Measurements from ENCODE around the gene HEATR5A. TPM values are rescaled to one million over a fixed set of nuclear protein-coding genes. Genes with fewer than 3 reads are reported as not detected.
"Not testable (repeated sequence)": the region's sequence is repeated elsewhere in the genome, so short reads cannot be mapped to it uniquely, and the experiment has no call there.

HEATR5A gene
- polyA plus RNA-seq, 1 donor (not counting 4 experiments of a cell fraction or from before 2014, with no cell fraction given), result 16.7 TPM

GRCh38 chr14:31380106-31380505 is 40.2 kb downstream of the HEATR5A start:
- FAIRE-seq, result no peak
- Histone ChIP-seq H3K9me1 (ENCODE audit: control insufficient read depth, extremely low read depth, insufficient read depth, low read length) (no peaks in the 10 kb centered on the region), H3K4me1 (ENCODE audit: control insufficient read depth, extremely low read depth, insufficient read depth, low read length) (no peaks in the 10 kb centered on the region), H3K79me2 (ENCODE audit: control insufficient read depth, insufficient read depth, low read length) (no peaks in the 10 kb centered on the region), H2AFZ (ENCODE audit: control insufficient read depth, low read length) (no peak overlapping the region), H3K27ac (ENCODE audit: control insufficient read depth, insufficient read depth, low read length) (no peak overlapping the region), H3K9me3 (ENCODE audit: control insufficient read depth, low read depth, low read length) (no peaks in the 10 kb centered on the region), H3K4me2 (ENCODE audit: control insufficient read depth, extremely low read depth, insufficient read depth, low read depth, low read length) (no peak overlapping the region), H3K9ac (ENCODE audit: control insufficient read depth, extremely low read depth, insufficient read depth, low read length) (no peak overlapping the region), H3K4me3 (ENCODE audit: control insufficient read depth in 2 of 3, extremely low read depth in 1 of 3, insufficient read depth in 2 of 3, low read depth in 1 of 3, low read length in 3 of 3) (no peak overlapping the region), H3K36me3 (ENCODE audit: control insufficient read depth in 2 of 2, extremely low read depth in 1 of 2, insufficient read depth in 2 of 2, low read length in 2 of 2) (peaks cover 2 to 6% of the 10 kb centered on the region in 2 experiments), H4K20me1 (ENCODE audit: control insufficient read depth, extremely low read depth, insufficient read depth, low read length) (no peaks in the 10 kb centered on the region), H3K27me3 (ENCODE audit: control insufficient read depth, extremely low read depth, insufficient read depth, low read length) (no peaks in the 10 kb centered on the region)
- dilution Hi-C loops (cut with MboI; ENCODE audit: extremely low pct_ligation_motif_present, low sequenced_read_pairs), result no loop called here
- TF ChIP-seq CTCF (optimal IDR thresholded peaks at IDR 0.05 in 1 of 3, IDR thresholded peaks at IDR 0.05 in 1 of 3, conservative IDR thresholded peaks at IDR 0.05 in 1 of 3; ENCODE audit: extremely low read depth in 1 of 3, insufficient read depth in 2 of 3, low read length in 3 of 3), result no peak
- no peak for TF ChIP-seq EZH2 (IDR thresholded peaks at IDR 0.05; ENCODE audit: low read length)
- DNase-seq (ENCODE audit: low read depth, low spot score), result no peak

- H3K27me3 ChIP-seq (ENCODE audit: control insufficient read depth, extremely low read depth, insufficient read depth, low read length); H3K36me3 ChIP-seq (ENCODE audit: control insufficient read depth in 2 of 2, extremely low read depth in 1 of 2, insufficient read depth in 2 of 2, low read length in 2 of 2); H3K79me2 ChIP-seq (ENCODE audit: control insufficient read depth, insufficient read depth, low read length); H3K4me2 ChIP-seq (ENCODE audit: control insufficient read depth, extremely low read depth, insufficient read depth, low read depth, low read length); dilution Hi-C loops (cut with MboI; ENCODE audit: extremely low pct_ligation_motif_present, low sequenced_read_pairs); H3K27ac ChIP-seq (ENCODE audit: control insufficient read depth, insufficient read depth, low read length); H3K4me3 ChIP-seq (ENCODE audit: control insufficient read depth in 2 of 3, extremely low read depth in 1 of 3, insufficient read depth in 2 of 3, low read depth in 1 of 3, low read length in 3 of 3); H2AFZ ChIP-seq (ENCODE audit: control insufficient read depth, low read length); FAIRE-seq; H3K9ac ChIP-seq (ENCODE audit: control insufficient read depth, extremely low read depth, insufficient read depth, low read length); H3K4me1 ChIP-seq (ENCODE audit: control insufficient read depth, extremely low read depth, insufficient read depth, low read length); H3K9me1 ChIP-seq (ENCODE audit: control insufficient read depth, extremely low read depth, insufficient read depth, low read length); H4K20me1 ChIP-seq (ENCODE audit: control insufficient read depth, extremely low read depth, insufficient read depth, low read length); DNase-seq (ENCODE audit: low read depth, low spot score); H3K9me3 ChIP-seq (ENCODE audit: control insufficient read depth, low read depth, low read length): not testable (repeated sequence)
Measured at GRCh38 chr14:31379125-31379947, 41.0 kb downstream of the HEATR5A start.

All from keratinocyte (primary cell).